Activated CD8-positive, alpha-beta memory T cell treated with anti-CD3 and anti-CD28 coated beads for 48 hours (primary cell): ENCODE data around the gene AIP.
"Not testable (repeated sequence)": the region's sequence is repeated elsewhere in the genome, so short reads cannot be mapped to it uniquely, and the experiment has no call there.

Experiments
- DNase-seq, 3 experiments: peaks; one replicate each; pipeline ENCODE4 v3.0.0-alpha.2; 2020; ENCODE audit warnings: low read depth in 2 of 3, low spot score in 2 of 3

Gene AIP

GRCh38 chr11:67505605-67506396 is 23.0 kb downstream of the AIP start:
- peak; percentile 70 to 90 (median 83) for DNase-seq

GRCh38 chr11:67506426-67507051 is 23.7 kb downstream of the AIP start:
- no peak for DNase-seq

- no peak for DNase-seq
Observed at GRCh38 chr11:67507242-67507863, 24.5 kb downstream of the AIP start.

- DNase-seq = peak; percentile 92 to 96 (median 95)
Observed at GRCh38 chr11:67507864-67508485, 25.1 kb downstream of the AIP start, which contains the start of gene CDK2AP2. TSS of gene CDK2AP2 (minus strand) at chr11:67508162. CDS start at chr11:67508082, 80 bp downstream.

GRCh38 chr11:67508486-67509121 is 25.8 kb downstream of the AIP start:
- peak; percentile 97 to 99 (median 99) for DNase-seq

GRCh38 chr11:67510023-67510345 is 27.2 kb downstream of the AIP start:
- no peak for DNase-seq

GRCh38 chr11:67511558-67511957 is 28.7 kb downstream of the AIP start:
- not testable (repeated sequence) for DNase-seq

GRCh38 chr11:67514116-67514515 is 31.3 kb downstream of the AIP start:
- DNase-seq = no peak

GRCh38 chr11:67516806-67517205 is 34.0 kb downstream of the AIP start:
- DNase-seq = no peak

GRCh38 chr11:67517784-67518552 is 35.1 kb downstream of the AIP start:
- no peak for DNase-seq

GRCh38 chr11:67519726-67520125 is 36.9 kb downstream of the AIP start:
- no peak for DNase-seq

GRCh38 chr11:67520856-67521824 is 38.3 kb downstream of the AIP start:
- no peak for DNase-seq

- no peak for DNase-seq
Observed at GRCh38 chr11:67521924-67522323, 39.1 kb downstream of the AIP start.

GRCh38 chr11:67522338-67522737 is 39.5 kb downstream of the AIP start:
- DNase-seq = no peak

- DNase-seq = no peak
Observed at GRCh38 chr11:67522844-67523555, 40.2 kb downstream of the AIP start, which contains the start of gene CABP2. TSS of gene CABP2 (minus strand) at chr11:67523446. CDS start at chr11:67523326, 120 bp downstream.

GRCh38 chr11:67523556-67524479 is 41.0 kb downstream of the AIP start:
- DNase-seq = no peak

- DNase-seq = no peak
Observed at GRCh38 chr11:67524480-67524808, 41.6 kb downstream of the AIP start.
